Measurements from ENCODE around the gene DOCK8. TPM values are rescaled to one million over a fixed set of nuclear protein-coding genes. Genes with fewer than 3 reads are reported as not detected.

Gene DOCK8
- total RNA-seq, 1 donor: under 0.01 TPM

DNA sequence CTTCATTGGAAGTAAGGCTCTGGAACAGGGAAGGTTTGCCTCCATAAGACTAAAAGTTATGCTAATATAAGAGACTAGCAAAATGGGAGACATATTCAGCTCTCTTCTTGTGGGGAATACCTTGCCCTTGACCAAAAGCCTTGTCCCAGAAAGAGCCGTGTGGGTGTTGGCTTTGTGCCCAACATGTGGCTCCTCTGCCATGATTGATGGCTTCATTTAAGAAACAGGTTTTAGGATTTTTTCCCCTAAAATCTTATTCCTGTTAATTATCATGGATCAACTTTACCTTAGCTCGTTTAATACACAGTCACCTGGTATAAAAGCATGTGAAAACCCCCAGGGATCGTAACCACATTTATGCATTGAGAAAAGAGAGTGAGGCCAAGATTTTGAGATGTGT lies 38.9 kb downstream of the DOCK8 start:
- Histone ChIP-seq H4K20me1 (ENCODE audit: insufficient read depth, low read length) (no peaks in the 10 kb centered on the region), H3K27me3 (ENCODE audit: insufficient read depth, low read length) (no peaks in the 10 kb centered on the region), H3K9me3 (ENCODE audit: low read depth, low read length) (no peaks in the 10 kb centered on the region), H2AFZ (ENCODE audit: low read length) (no peak overlapping the region), H3K4me1 (ENCODE audit: insufficient read depth, low read length) (no peaks in the 10 kb centered on the region), H3K27ac (ENCODE audit: low read depth, low read length) (no peak overlapping the region), H3K4me2 (ENCODE audit: insufficient read depth, low read length) (no peak overlapping the region), H3K4me3 (ENCODE audit: insufficient read depth, low read length) (no peak overlapping the region), H3K79me2 (ENCODE audit: insufficient read depth, low read length) (no peaks in the 10 kb centered on the region), H3K36me3 (ENCODE audit: insufficient read depth, low read length) (no peaks in the 10 kb centered on the region)
- no peak for DNase-seq (ENCODE audit: insufficient read length, low spot score, missing footprints)
- TF ChIP-seq, protein P1, sequence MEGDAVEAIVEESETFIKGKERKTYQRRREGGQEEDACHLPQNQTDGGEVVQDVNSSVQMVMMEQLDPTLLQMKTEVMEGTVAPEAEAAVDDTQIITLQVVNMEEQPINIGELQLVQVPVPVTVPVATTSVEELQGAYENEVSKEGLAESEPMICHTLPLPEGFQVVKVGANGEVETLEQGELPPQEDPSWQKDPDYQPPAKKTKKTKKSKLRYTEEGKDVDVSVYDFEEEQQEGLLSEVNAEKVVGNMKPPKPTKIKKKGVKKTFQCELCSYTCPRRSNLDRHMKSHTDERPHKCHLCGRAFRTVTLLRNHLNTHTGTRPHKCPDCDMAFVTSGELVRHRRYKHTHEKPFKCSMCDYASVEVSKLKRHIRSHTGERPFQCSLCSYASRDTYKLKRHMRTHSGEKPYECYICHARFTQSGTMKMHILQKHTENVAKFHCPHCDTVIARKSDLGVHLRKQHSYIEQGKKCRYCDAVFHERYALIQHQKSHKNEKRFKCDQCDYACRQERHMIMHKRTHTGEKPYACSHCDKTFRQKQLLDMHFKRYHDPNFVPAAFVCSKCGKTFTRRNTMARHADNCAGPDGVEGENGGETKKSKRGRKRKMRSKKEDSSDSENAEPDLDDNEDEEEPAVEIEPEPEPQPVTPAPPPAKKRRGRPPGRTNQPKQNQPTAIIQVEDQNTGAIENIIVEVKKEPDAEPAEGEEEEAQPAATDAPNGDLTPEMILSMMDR (IDR thresholded peaks at IDR 0.05; ENCODE audit: extremely low read depth, low read depth, low read length): no peak

GRCh38 chr9:254516-254915 lies 39.9 kb downstream of the DOCK8 start:
- Histone ChIP-seq H3K36me3 (ENCODE audit: insufficient read depth, low read length) (no peaks in the 10 kb centered on the region), H3K4me1 (ENCODE audit: insufficient read depth, low read length) (no peaks in the 10 kb centered on the region), H3K27me3 (ENCODE audit: insufficient read depth, low read length) (no peaks in the 10 kb centered on the region), H3K27ac (ENCODE audit: low read depth, low read length) (no peak overlapping the region), H3K9me3 (ENCODE audit: low read depth, low read length) (no peaks in the 10 kb centered on the region), H4K20me1 (ENCODE audit: insufficient read depth, low read length) (no peaks in the 10 kb centered on the region), H3K4me3 (ENCODE audit: insufficient read depth, low read length) (no peak overlapping the region), H3K79me2 (ENCODE audit: insufficient read depth, low read length) (no peaks in the 10 kb centered on the region), H3K4me2 (ENCODE audit: insufficient read depth, low read length) (no peak overlapping the region), H2AFZ (ENCODE audit: low read length) (no peak overlapping the region)
- TF ChIP-seq, protein P1 (IDR thresholded peaks at IDR 0.05; ENCODE audit: extremely low read depth, low read depth, low read length): no peak
- no peak for DNase-seq (ENCODE audit: insufficient read length, low spot score, missing footprints)

GRCh38 chr9:257957-258356 lies 43.3 kb downstream of the DOCK8 start:
- Histone ChIP-seq H3K27ac (ENCODE audit: low read depth, low read length) (no peak overlapping the region), H3K4me2 (ENCODE audit: insufficient read depth, low read length) (no peak overlapping the region), H3K4me3 (ENCODE audit: insufficient read depth, low read length) (no peak overlapping the region), H2AFZ (ENCODE audit: low read length) (no peak overlapping the region), H3K27me3 (ENCODE audit: insufficient read depth, low read length) (no peaks in the 10 kb centered on the region), H3K36me3 (ENCODE audit: insufficient read depth, low read length) (no peaks in the 10 kb centered on the region), H4K20me1 (ENCODE audit: insufficient read depth, low read length) (no peaks in the 10 kb centered on the region), H3K9me3 (ENCODE audit: low read depth, low read length) (no peaks in the 10 kb centered on the region), H3K4me1 (ENCODE audit: insufficient read depth, low read length) (no peaks in the 10 kb centered on the region), H3K79me2 (ENCODE audit: insufficient read depth, low read length) (no peaks in the 10 kb centered on the region)
- no peak for DNase-seq (ENCODE audit: insufficient read length, low spot score, missing footprints)
- TF ChIP-seq, protein P1 (IDR thresholded peaks at IDR 0.05; ENCODE audit: extremely low read depth, low read depth, low read length): no peak

- Histone ChIP-seq H2AFZ (ENCODE audit: low read length) (no peak overlapping the region), H3K4me1 (ENCODE audit: insufficient read depth, low read length) (no peaks in the 10 kb centered on the region), H3K79me2 (ENCODE audit: insufficient read depth, low read length) (no peaks in the 10 kb centered on the region), H3K36me3 (ENCODE audit: insufficient read depth, low read length) (no peaks in the 10 kb centered on the region), H3K27ac (ENCODE audit: low read depth, low read length) (no peak overlapping the region), H3K4me2 (ENCODE audit: insufficient read depth, low read length) (no peak overlapping the region), H3K4me3 (ENCODE audit: insufficient read depth, low read length) (no peak overlapping the region), H4K20me1 (ENCODE audit: insufficient read depth, low read length) (no peaks in the 10 kb centered on the region), H3K9me3 (ENCODE audit: low read depth, low read length) (no peaks in the 10 kb centered on the region), H3K27me3 (ENCODE audit: insufficient read depth, low read length) (no peaks in the 10 kb centered on the region)
- TF ChIP-seq, protein P1 (IDR thresholded peaks at IDR 0.05; ENCODE audit: extremely low read depth, low read depth, low read length): no peak
- no peak for DNase-seq (ENCODE audit: insufficient read length, low spot score, missing footprints)
Observed at GRCh38 chr9:259405-260404, 45.0 kb downstream of the DOCK8 start.
